IPS DF 6.9 (cell line): ENCODE data around the gene PDE2A.

ENCODE experiments used
- DNase-seq: peaks from one replicate; pipeline ENCODE4 v3.0.0-alpha.2; 2013; ENCODE audit warnings: low read depth, low spot score
- H3K27ac ChIP-seq: one replicate; pipeline ENCODE4 v1.5.1; 2013; ENCODE audit warnings: low read length, control low read depth
- H3K27me3 ChIP-seq: 2 replicates; pipeline ENCODE4 v1.6.1; 2013; ENCODE audit warnings: mild to moderate bottlenecking, low read length; ENCODE audit not compliant: control insufficient read depth, insufficient read depth
- H3K36me3 ChIP-seq: 2 replicates; pipeline ENCODE4 v1.6.1; 2013; ENCODE audit warnings: low read length; ENCODE audit not compliant: control insufficient read depth, insufficient read depth
- H3K4me1 ChIP-seq: 2 replicates; pipeline ENCODE4 v1.6.1; 2013; ENCODE audit warnings: low read length; ENCODE audit not compliant: control insufficient read depth, insufficient read depth
- H3K4me3 ChIP-seq: 2 replicates; pipeline ENCODE4 v1.5.1; 2013; ENCODE audit warnings: mild to moderate bottlenecking, low read length
- H3K9me3 ChIP-seq: 2 replicates; pipeline ENCODE4 v1.6.1; 2013; ENCODE audit warnings: low read length, inconsistent platforms; ENCODE audit not compliant: control insufficient read depth, insufficient read depth
- WGBS: extraction: QIAGEN DNeasy Blood & Tissue Kit; methylation state at CpG from one replicate; pipeline ENCODE4 v1.1.7; 2013; ENCODE audit warnings: mixed read lengths, missing lambda C conversion rate; ENCODE audit not compliant: insufficient read length, insufficient coverage; 5-methylcytosine and 5-hydroxymethylcytosine counted together

Gene PDE2A

DNA sequence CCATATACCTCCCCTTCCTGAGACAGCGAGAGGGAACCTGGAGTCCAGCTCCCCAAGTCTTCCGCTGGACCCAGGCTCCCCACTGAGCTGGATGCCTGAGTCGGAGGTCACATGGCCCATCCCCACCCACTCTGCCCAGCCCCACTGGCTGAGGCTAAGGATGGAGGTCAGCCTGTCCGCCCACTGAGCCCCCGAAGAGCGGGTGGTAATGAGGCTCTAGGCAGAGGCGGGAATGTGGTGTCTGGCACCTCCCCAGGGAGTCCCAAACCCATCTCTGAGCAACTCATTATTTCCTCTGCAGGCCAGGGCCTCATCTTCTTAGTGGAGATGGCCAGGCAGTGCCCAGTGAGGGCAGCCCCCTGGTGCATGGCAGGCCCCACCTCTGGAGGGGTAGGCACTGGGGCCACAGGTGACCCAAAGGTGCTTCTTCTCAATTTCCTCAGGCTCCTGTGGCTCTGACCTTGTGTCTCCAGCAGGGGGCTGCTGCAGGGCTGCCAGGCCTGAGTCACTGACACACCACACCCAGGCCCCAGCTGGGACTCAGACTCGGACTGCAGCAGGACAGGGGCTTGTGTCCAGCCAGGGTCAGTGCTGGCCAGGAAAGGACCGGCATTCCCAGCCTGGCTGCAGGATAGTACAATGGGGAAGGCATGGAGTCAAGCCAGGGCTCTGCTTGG lies 10.2 kb upstream of the PDE2A start:
- WGBS = no CpG with 5 or more reads among the region's 9 CpGs
- DNase-seq = no peak
- Histone ChIP-seq H3K27ac (no peak overlapping the region), H3K9me3 (no peaks in the 10 kb centered on the region), H3K4me3 (no peak overlapping the region), H3K36me3 (peaks cover 2% of the 10 kb centered on the region; the same call in 1 of the 2 replicates), H3K4me1 (no peaks in the 10 kb centered on the region; the same call in none of the 2 replicates), H3K27me3 (no peaks in the 10 kb centered on the region)

DNA sequence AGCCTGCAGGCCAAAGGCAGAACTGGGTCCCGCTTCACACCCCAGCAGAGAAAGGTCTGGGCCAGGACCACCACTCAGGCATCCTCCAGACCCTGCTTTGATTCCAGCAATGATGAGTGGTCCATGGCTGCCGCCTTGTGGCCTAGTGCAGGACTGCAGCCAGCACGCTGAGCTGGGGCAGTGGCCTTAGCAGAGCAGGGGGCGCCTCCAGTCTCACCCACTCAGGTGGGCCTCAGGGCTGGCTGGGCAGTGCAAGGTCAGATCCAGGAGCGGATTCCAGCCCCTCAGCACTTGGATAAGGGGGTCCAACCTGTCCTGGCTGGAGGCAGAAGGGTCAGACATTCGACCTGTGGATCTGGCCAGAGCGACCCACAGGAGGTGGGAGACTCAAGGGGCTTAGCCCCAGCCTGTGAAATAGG lies 9.6 kb upstream of the PDE2A start:
- no peaks in the 10 kb centered on the region for H3K27me3 ChIP-seq
- WGBS = no CpG with 5 or more reads among the region's 7 CpGs
- H3K4me3 ChIP-seq = no peak overlapping the region
- peaks cover 2% of the 10 kb centered on the region; the same call in 1 of the 2 replicates for H3K36me3 ChIP-seq
- H3K9me3 ChIP-seq = no peaks in the 10 kb centered on the region
- no peak overlapping the region for H3K27ac ChIP-seq
- DNase-seq = no peak
- H3K4me1 ChIP-seq = no peaks in the 10 kb centered on the region; the same call in none of the 2 replicates

DNA sequence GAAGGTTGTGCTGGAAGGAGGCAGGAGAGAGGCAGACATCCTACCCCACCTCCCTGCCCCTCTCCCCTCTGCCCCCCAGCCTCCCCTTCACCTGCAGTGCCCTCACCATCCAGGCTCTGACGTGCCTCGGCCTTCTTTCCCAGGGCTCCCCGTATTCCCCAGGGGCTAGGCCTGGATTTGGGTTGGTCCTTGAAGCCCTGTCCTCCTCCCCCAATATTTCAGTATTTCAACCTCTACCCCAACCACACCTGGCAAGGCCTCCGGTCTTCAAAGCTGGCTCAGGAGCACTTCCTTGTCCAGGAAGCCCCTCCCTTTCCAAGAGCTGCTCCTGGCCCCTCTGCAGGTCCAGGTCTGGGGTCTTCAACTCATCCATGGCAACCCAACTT lies 8.6 kb upstream of the PDE2A start:
- WGBS = no CpG with 5 or more reads among the region's 4 CpGs
- no peak for DNase-seq
- H3K27ac ChIP-seq = no peak overlapping the region
- no peaks in the 10 kb centered on the region; the same call in none of the 2 replicates for H3K4me1 ChIP-seq
- H3K36me3 ChIP-seq = peaks cover 2% of the 10 kb centered on the region; the same call in 1 of the 2 replicates
- no peak overlapping the region for H3K4me3 ChIP-seq
- no peaks in the 10 kb centered on the region for H3K9me3 ChIP-seq
- H3K27me3 ChIP-seq = peaks cover 2% of the 10 kb centered on the region; the same call in 1 of the 2 replicates

- no peak overlapping the region for H3K27ac ChIP-seq
- no peaks in the 10 kb centered on the region; the same call in none of the 2 replicates for H3K4me1 ChIP-seq
- WGBS = no CpG with 5 or more reads among the region's 5 CpGs
- peaks cover 1% of the 10 kb centered on the region; the same call in 1 of the 2 replicates for H3K36me3 ChIP-seq
- no peaks in the 10 kb centered on the region for H3K9me3 ChIP-seq
- H3K4me3 ChIP-seq = no peak overlapping the region
- H3K27me3 ChIP-seq = peaks cover 2% of the 10 kb centered on the region; the same call in 1 of the 2 replicates
- no peak for DNase-seq
These were observed 8.1 kb upstream of the PDE2A start for GRCh38 chr11:72682238-72682857.

DNA sequence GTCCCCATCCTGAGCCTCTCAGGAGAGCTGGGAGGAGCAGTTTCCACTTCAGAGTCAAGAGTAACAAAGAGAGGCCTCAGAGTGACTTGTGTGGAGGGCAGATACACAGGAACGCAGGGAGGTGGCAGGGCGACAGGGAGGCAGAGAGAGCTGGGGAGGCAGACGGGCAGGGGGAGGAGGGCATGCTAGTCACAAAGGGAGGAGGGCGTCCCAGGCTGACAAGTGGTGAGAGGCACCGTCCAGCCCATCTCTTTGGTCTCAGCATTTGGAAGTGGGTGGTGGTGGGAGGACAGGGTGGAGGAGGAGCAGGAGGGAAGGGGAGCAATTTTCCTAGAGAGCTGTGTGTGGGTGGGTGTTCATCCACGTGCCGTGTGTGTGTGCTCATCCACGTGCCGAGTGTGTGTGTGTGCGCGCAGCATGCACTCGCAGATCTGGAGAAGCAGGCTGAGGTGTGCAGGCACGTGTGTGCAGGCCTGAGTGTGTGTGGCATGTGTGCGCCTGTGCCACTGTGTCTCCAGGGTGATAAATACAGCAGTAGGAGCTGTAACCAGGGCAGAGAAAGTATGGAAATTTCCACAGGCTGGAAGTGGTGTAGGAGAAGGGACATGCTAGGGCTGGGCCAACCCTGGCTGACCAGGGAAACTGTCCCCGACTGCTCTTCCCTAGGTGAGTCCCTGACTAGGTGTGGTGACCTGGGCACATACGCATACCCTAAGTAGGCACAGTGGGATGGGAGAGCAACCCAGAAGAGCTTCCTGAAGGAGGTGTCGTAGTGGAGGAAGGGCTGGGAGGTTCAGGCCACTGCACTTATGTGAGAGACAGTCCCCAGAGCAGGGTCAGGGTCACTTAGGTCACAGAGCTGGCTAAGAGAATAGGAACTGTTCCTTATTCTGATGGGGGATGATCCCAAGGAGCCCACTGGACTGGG lies 7.3 kb upstream of the PDE2A start:
- WGBS = no CpG with 5 or more reads among the region's 17 CpGs
- peaks cover 2% of the 10 kb centered on the region for H3K4me1 ChIP-seq
- H3K27me3 ChIP-seq = peaks cover 2% of the 10 kb centered on the region; the same call in 1 of the 2 replicates
- H3K9me3 ChIP-seq = no peaks in the 10 kb centered on the region
- H3K36me3 ChIP-seq = no peaks in the 10 kb centered on the region; the same call in 1 of the 2 replicates
- H3K4me3 ChIP-seq = no peak overlapping the region
- no peak for DNase-seq
- no peak overlapping the region for H3K27ac ChIP-seq

DNA sequence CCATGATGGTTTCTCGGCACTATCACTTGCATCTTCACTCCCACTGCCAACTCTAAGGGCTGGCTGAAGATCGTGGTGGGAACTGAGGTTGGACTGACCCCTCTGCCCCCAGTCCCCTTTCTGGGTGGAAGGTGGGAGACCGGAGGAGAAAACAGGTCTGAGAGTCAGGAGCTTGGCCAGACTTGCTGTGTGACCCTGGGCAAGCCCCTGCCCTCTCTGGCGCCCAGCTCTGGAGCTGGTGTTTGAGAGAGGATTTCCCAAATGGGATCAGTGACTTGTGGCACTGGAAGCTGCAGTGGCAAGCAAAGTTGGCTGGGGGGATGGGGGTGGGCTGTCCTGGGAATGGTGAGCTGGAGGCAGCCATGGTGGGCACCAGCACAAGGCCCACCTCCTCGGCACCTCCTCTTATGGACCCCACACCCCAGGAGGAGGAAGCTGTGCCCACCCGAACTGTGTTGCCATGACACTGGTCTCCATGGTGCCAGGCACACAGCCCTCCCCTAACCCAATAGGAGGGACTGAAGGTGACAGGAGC lies 6.5 kb upstream of the PDE2A start:
- no peak for DNase-seq
- WGBS = no CpG with 5 or more reads among the region's 6 CpGs
- Histone ChIP-seq H3K9me3 (no peaks in the 10 kb centered on the region), H3K27ac (no peak overlapping the region), H3K4me1 (peaks cover 2% of the 10 kb centered on the region), H3K4me3 (no peak overlapping the region), H3K27me3 (peaks cover 6% of the 10 kb centered on the region; the same call in 1 of the 2 replicates), H3K36me3 (no peaks in the 10 kb centered on the region; the same call in 1 of the 2 replicates)

GRCh38 chr11:72679869-72680268 lies 5.6 kb upstream of the PDE2A start:
- Histone ChIP-seq H3K4me1 (peaks cover 2% of the 10 kb centered on the region), H3K9me3 (no peaks in the 10 kb centered on the region), H3K36me3 (no peaks in the 10 kb centered on the region), H3K4me3 (no peak overlapping the region), H3K27me3 (peaks cover 6% of the 10 kb centered on the region; the same call in 1 of the 2 replicates), H3K27ac (no peak overlapping the region)
- WGBS = no CpG with 5 or more reads among the region's 5 CpGs
- no peak for DNase-seq

GRCh38 chr11:72678524-72678923 lies 4.3 kb upstream of the PDE2A start:
- Histone ChIP-seq H3K27ac (no peak overlapping the region), H3K27me3 (peaks cover 8% of the 10 kb centered on the region; the same call in 1 of the 2 replicates), H3K36me3 (no peaks in the 10 kb centered on the region), H3K9me3 (no peaks in the 10 kb centered on the region), H3K4me3 (no peak overlapping the region), H3K4me1 (peaks cover 5% of the 10 kb centered on the region)
- no peak for DNase-seq
- WGBS = no CpG with 5 or more reads among the region's 8 CpGs

- WGBS = no CpG with 5 or more reads among the region's 30 CpGs
- no peak for DNase-seq
- Histone ChIP-seq H3K4me3 (no peak overlapping the region), H3K27me3 (peaks cover 8% of the 10 kb centered on the region; the same call in 1 of the 2 replicates), H3K27ac (no peak overlapping the region), H3K4me1 (peaks cover 5% of the 10 kb centered on the region), H3K36me3 (no peaks in the 10 kb centered on the region), H3K9me3 (no peaks in the 10 kb centered on the region)
These were observed 2.7 kb upstream of the PDE2A start for GRCh38 chr11:72676861-72677341.

DNA sequence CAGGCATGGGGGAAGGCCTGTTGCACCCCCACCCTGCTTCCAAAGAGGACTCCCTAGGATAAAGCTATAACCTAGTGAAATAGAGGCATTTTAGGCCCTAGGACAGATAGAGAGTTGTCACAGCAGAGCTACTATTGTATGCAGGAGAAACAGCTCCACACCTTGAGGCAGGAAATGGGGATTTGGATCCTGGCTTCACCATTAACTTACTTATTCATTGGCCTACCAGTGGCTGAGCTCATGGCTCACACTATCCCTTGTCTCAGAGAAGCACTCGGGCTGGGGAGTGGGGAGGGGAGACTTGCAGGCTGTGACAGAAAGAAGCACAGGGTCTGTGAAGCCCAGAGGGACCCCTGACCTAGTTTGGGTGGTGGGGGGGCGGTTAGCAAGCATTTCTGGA lies 999 bp upstream of the PDE2A start:
- H3K9me3 ChIP-seq = no peaks in the 10 kb centered on the region
- H3K27ac ChIP-seq = no peak overlapping the region
- peaks cover 5% of the 10 kb centered on the region for H3K4me1 ChIP-seq
- no peak overlapping the region for H3K4me3 ChIP-seq
- peaks cover 8% of the 10 kb centered on the region; the same call in 1 of the 2 replicates for H3K27me3 ChIP-seq
- H3K36me3 ChIP-seq = no peaks in the 10 kb centered on the region
- DNase-seq = no peak
- no CpG with 5 or more reads among the region's 2 CpGs for WGBS
